ENCODE results near the gene DNAH7. TPM values are rescaled to one million over a fixed set of nuclear protein-coding genes. Genes with fewer than 3 reads are reported as not detected.

DNAH7 gene
- total RNA-seq, 1 donor from 2014 or later: 1.2 TPM

DNA sequence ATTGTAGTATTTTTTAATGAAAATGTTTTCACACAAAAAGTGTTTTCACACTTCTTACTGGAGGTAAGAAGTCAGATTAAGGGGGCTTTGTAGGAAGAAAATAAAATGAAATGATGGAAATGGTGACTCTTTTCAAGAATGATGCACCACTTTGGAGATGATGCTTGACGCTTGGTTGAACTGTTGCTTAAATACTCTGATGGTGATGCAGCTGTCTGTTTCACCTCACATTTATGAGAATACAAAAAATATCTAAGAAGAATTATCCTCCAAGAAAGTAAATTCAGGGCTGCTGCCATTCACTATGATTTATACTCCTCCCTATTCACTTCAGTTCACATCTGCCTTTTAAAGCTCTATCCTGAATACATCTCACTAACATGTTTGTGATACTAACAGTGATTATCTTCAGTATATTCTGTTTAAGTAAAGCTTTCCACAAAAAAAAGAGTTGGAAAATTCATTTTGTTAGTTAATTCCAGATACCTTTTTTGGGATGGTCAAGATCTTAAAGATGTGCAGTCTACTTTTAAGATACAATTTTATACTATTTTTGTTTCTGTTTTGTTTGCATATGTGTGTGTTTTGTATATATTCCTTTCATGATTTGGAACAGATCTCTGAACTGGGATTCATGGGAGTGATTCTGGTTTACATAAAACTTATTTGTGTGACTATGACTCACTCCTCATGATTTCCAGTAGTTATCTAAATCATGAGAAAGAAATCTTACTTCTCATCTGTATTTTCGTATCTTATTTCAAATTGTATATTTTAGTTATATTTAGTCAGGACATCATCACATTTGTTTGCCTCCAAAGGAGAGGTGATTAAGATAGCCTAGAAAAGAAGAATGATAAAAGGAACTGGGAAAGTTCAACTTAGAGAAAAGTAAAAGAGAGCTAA lies 358.5 kb downstream of the DNAH7 start:
- Histone ChIP-seq H3K4me3 (ENCODE audit: insufficient read depth, low read depth, low read length) (no peak overlapping the region), H2AFZ (ENCODE audit: low read depth, low read length) (no peak overlapping the region), H4K20me1 (ENCODE audit: insufficient read depth, low read length) (no peaks in the 10 kb centered on the region), H3K27me3 (ENCODE audit: insufficient read depth, low read length) (no peaks in the 10 kb centered on the region), H3K4me1 (ENCODE audit: insufficient read depth, low read length) (peaks cover 3% of the 10 kb centered on the region), H3K9me3 (ENCODE audit: insufficient read depth, low read depth, low read length) (no peaks in the 10 kb centered on the region), H3K36me3 (ENCODE audit: insufficient read depth, low read length) (no peaks in the 10 kb centered on the region), H3K27ac (ENCODE audit: low read depth, low read length) (peak overlapping the region; percentile 43), H3K79me2 (ENCODE audit: insufficient read depth, low read length) (no peaks in the 10 kb centered on the region), H3K4me2 (ENCODE audit: low read length) (no peak overlapping the region), H3K9ac (ENCODE audit: low read length) (no peak overlapping the region)
- Mint-ChIP-seq H3K27ac (ENCODE audit: unreplicated experiment) (no peak overlapping the region), H3K9me3 (ENCODE audit: unreplicated experiment) (no peaks in the 10 kb centered on the region), H3K4me1 (ENCODE audit: low read depth, unreplicated experiment) (peaks cover 7% of the 10 kb centered on the region), H3K27me3 (ENCODE audit: low read depth, unreplicated experiment) (no peaks in the 10 kb centered on the region), H3K4me3 (ENCODE audit: unreplicated experiment) (no peak overlapping the region), H3K36me3 (ENCODE audit: low read depth, unreplicated experiment) (peaks cover 2% of the 10 kb centered on the region)
- TF ChIP-seq, protein P1, sequence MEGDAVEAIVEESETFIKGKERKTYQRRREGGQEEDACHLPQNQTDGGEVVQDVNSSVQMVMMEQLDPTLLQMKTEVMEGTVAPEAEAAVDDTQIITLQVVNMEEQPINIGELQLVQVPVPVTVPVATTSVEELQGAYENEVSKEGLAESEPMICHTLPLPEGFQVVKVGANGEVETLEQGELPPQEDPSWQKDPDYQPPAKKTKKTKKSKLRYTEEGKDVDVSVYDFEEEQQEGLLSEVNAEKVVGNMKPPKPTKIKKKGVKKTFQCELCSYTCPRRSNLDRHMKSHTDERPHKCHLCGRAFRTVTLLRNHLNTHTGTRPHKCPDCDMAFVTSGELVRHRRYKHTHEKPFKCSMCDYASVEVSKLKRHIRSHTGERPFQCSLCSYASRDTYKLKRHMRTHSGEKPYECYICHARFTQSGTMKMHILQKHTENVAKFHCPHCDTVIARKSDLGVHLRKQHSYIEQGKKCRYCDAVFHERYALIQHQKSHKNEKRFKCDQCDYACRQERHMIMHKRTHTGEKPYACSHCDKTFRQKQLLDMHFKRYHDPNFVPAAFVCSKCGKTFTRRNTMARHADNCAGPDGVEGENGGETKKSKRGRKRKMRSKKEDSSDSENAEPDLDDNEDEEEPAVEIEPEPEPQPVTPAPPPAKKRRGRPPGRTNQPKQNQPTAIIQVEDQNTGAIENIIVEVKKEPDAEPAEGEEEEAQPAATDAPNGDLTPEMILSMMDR (IDR thresholded peaks at IDR 0.05; ENCODE audit: insufficient read depth, low read depth, low read length): no peak
- TF ChIP-seq EZH2 (IDR thresholded peaks at IDR 0.05; ENCODE audit: insufficient read depth, low read length): no peak
- DNase-seq (ENCODE audit: low read depth): peak; percentile 70
- FAIRE-seq: peak; percentile 20

DNA sequence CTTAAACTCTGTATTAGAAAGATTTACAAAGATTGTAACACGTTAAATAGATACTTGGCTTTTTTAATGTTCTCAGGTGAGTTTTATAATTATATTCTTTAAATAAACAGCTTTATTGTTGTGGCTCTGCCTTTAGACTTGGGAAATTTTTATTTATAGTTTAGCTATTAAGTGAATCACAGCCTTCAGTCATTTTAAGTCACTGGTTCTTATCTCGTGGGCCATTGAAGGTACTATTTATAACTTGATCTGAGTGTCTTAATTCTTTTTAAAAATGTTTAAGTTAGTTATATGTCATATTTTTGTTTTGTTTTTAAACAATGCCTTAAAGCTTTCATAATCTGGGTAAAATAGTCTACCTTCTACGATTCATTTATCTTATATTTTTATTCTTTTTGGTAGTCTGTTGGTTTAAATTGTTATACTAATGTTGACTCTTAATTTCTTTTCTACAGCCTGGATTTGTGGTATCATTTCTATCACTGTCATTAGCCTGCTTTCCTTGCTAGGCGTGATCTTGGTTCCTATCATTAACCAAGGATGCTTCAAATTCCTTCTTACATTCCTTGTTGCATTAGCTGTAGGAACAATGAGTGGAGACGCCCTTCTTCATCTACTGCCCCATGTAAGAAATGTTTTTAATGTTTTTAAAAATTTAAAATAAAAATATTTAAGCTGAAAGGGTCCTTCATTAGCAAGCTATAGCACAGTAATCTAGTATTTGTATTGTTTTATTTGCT lies 362.3 kb downstream of the DNAH7 start:
- peak; percentile 71 for DNase-seq (ENCODE audit: low read depth)
- no peaks in the 10 kb centered on the region for H3K79me2 ChIP-seq (ENCODE audit: insufficient read depth, low read length)
- H3K36me3 Mint-ChIP-seq (ENCODE audit: low read depth, unreplicated experiment): peaks cover 6% of the 10 kb centered on the region
- peaks cover 3% of the 10 kb centered on the region for H3K4me1 ChIP-seq (ENCODE audit: insufficient read depth, low read length)
- H3K27me3 Mint-ChIP-seq (ENCODE audit: low read depth, unreplicated experiment): no peaks in the 10 kb centered on the region
- H3K4me1 Mint-ChIP-seq (ENCODE audit: low read depth, unreplicated experiment): peaks cover 7% of the 10 kb centered on the region
- no peaks in the 10 kb centered on the region for H3K36me3 ChIP-seq (ENCODE audit: insufficient read depth, low read length)
- H3K9ac ChIP-seq (ENCODE audit: low read length): no peak overlapping the region
- H3K27ac ChIP-seq (ENCODE audit: low read depth, low read length): no peak overlapping the region
- peaks cover 4% of the 10 kb centered on the region for H3K9me3 Mint-ChIP-seq (ENCODE audit: unreplicated experiment)
- FAIRE-seq: peak; percentile 67
- no peaks in the 10 kb centered on the region for H3K27me3 ChIP-seq (ENCODE audit: insufficient read depth, low read length)
- no peaks in the 10 kb centered on the region for H3K9me3 ChIP-seq (ENCODE audit: insufficient read depth, low read depth, low read length)
- H3K27ac Mint-ChIP-seq (ENCODE audit: unreplicated experiment): peak overlapping the region; percentile 34
- no peak overlapping the region for H3K4me2 ChIP-seq (ENCODE audit: low read length)
- H4K20me1 ChIP-seq (ENCODE audit: insufficient read depth, low read length): no peaks in the 10 kb centered on the region
- TF ChIP-seq, protein P1 (IDR thresholded peaks at IDR 0.05; ENCODE audit: insufficient read depth, low read depth, low read length): no peak
- no peak for TF ChIP-seq EZH2 (IDR thresholded peaks at IDR 0.05; ENCODE audit: insufficient read depth, low read length)
- no peak overlapping the region for H3K4me3 Mint-ChIP-seq (ENCODE audit: unreplicated experiment)
- no peak overlapping the region for H2AFZ ChIP-seq (ENCODE audit: low read depth, low read length)
- H3K4me3 ChIP-seq (ENCODE audit: insufficient read depth, low read depth, low read length): no peak overlapping the region
